WTC11 (cell line): ENCODE results near the gene CCDC178. TPM values are rescaled to one million over a fixed set of nuclear protein-coding genes. Genes with fewer than 3 reads are reported as not detected.

Experiments used
- ATAC-seq: fragments of 200-7000 bp; cut with Tn5 transposase; 2 replicates; pipeline ENCODE4 v1.10.0; 2021; ENCODE audit warnings: mild to moderate bottlenecking, moderate library complexity
- CTCF ChIA-PET: fragments of 300-600 bp; sonication (Branson Sonifier 250); formaldehyde crosslinking; loops from one replicate; lab custom pipeline; 2021; ENCODE audit warnings: antibody characterized with exemption; lab: Charles Lee
- POLR2A ChIA-PET: fragments of 350-600 bp; sonication (Branson Sonifier 250); formaldehyde crosslinking; loops from one replicate; lab custom pipeline; 2021; ENCODE audit warnings: antibody characterized with exemption; lab: Charles Lee
- DNase-seq: peaks from one replicate; pipeline ENCODE4 v3.0.0; 2021; ENCODE audit warnings: low spot score
- H3K27ac Mint-ChIP-seq: 2 replicates; pipeline ENCODE4 v1.8.0; 2021; ENCODE audit warnings: mixed read lengths
- H3K27me3 Mint-ChIP-seq: 2 replicates; pipeline ENCODE4 v1.8.0; 2021; ENCODE audit warnings: low read depth, mild to moderate bottlenecking, moderate library complexity, mixed read lengths
- H3K36me3 Mint-ChIP-seq: 2 replicates; pipeline ENCODE4 v1.8.0; 2021; ENCODE audit warnings: mixed read lengths
- H3K4me1 Mint-ChIP-seq: 2 replicates; pipeline ENCODE4 v1.8.0; 2022; ENCODE audit warnings: mixed read lengths
- H3K4me3 Mint-ChIP-seq: 2 replicates; pipeline ENCODE4 v1.8.0; 2021; ENCODE audit warnings: mild to moderate bottlenecking, moderate library complexity, mixed read lengths
- H3K9me3 Mint-ChIP-seq: 2 replicates; pipeline ENCODE4 v1.8.0; 2021; ENCODE audit warnings: mixed read lengths
- E2F4 ChIP-seq: sonication (generic); formaldehyde crosslinking; IDR thresholded peaks from 2 replicates; pipeline ENCODE4 v1.8.1; 2022; ENCODE audit warnings: low read depth, mild to moderate bottlenecking, moderate library complexity, missing genetic modification reagents, borderline replicate concordance
- E2F5 ChIP-seq: sonication (generic); formaldehyde crosslinking; IDR thresholded peaks from 2 replicates; pipeline ENCODE4 v1.8.1; 2022; ENCODE audit warnings: mild to moderate bottlenecking, moderate library complexity, missing genetic modification reagents
- ELF4 ChIP-seq: sonication (generic); formaldehyde crosslinking; IDR thresholded peaks from 2 replicates; pipeline ENCODE4 v1.8.1; 2022; ENCODE audit warnings: low read depth, mild to moderate bottlenecking, moderate library complexity, missing genetic modification reagents
- EMX1 ChIP-seq: fragments of 250-450 bp; sonication (Bioruptor Pico); IDR thresholded peaks from 2 replicates; pipeline ENCODE4 v1.8.0; 2021; ENCODE audit warnings: mild to moderate bottlenecking
- FOXJ3 ChIP-seq: sonication (generic); formaldehyde crosslinking; IDR thresholded peaks from 2 replicates; pipeline ENCODE4 v1.9.0; 2021; ENCODE audit warnings: missing genetic modification reagents, mild to moderate bottlenecking, borderline replicate concordance
- GABPB1 ChIP-seq: sonication (generic); formaldehyde crosslinking; IDR thresholded peaks from 2 replicates; pipeline ENCODE4 v1.8.1; 2023; ENCODE audit warnings: mild to moderate bottlenecking, missing genetic modification reagents
- MXD4 ChIP-seq: fragments of 250-450 bp; sonication (Bioruptor Pico); IDR thresholded peaks from 2 replicates; pipeline ENCODE4 v1.8.0; 2021; ENCODE audit warnings: mild to moderate bottlenecking, moderate library complexity, borderline replicate concordance
- NR2C2 ChIP-seq: sonication (generic); formaldehyde crosslinking; IDR thresholded peaks from 2 replicates; pipeline ENCODE4 v1.8.0; 2022; ENCODE audit warnings: mild to moderate bottlenecking, missing genetic modification reagents
- PRDM15 ChIP-seq: sonication (generic); formaldehyde crosslinking; IDR thresholded peaks from 2 replicates; pipeline ENCODE4 v1.8.0; 2022; ENCODE audit warnings: missing genetic modification reagents
- PREB ChIP-seq: sonication (generic); formaldehyde crosslinking; IDR thresholded peaks from 2 replicates; pipeline ENCODE4 v1.8.1; 2022; ENCODE audit warnings: mild to moderate bottlenecking, missing genetic modification reagents, moderate library complexity, borderline replicate concordance
- SMAD3 ChIP-seq: sonication (generic); formaldehyde crosslinking; IDR thresholded peaks from 2 replicates; pipeline ENCODE4 v1.8.0; 2022; ENCODE audit warnings: missing genetic modification reagents, mild to moderate bottlenecking, borderline replicate concordance
- SOX15 ChIP-seq: fragments of 250-450 bp; sonication (Bioruptor Pico); IDR thresholded peaks from 2 replicates; pipeline ENCODE4 v1.9.0; 2021; ENCODE audit warnings: mild to moderate bottlenecking
- ZBTB43 ChIP-seq: sonication (generic); formaldehyde crosslinking; IDR thresholded peaks from 2 replicates; pipeline ENCODE4 v1.8.1; 2023; ENCODE audit warnings: mild to moderate bottlenecking, missing genetic modification reagents
- ZNF281 ChIP-seq: sonication (generic); formaldehyde crosslinking; IDR thresholded peaks from 2 replicates; pipeline ENCODE4 v1.8.0; 2023; ENCODE audit warnings: mild to moderate bottlenecking, missing genetic modification reagents
- ZNF317 ChIP-seq: sonication (generic); formaldehyde crosslinking; IDR thresholded peaks from 2 replicates; pipeline ENCODE4 v1.8.1; 2023; ENCODE audit warnings: low read depth, mild to moderate bottlenecking, moderate library complexity, missing genetic modification reagents, borderline replicate concordance
- ZNF425 ChIP-seq: fragments of 250-450 bp; sonication (Bioruptor Pico); conservative IDR thresholded peaks from 2 replicates; pipeline ENCODE4 v1.9.0; 2021; ENCODE audit warnings: mild to moderate bottlenecking
- ZNF671 ChIP-seq: fragments of 250-450 bp; sonication (Bioruptor Pico); IDR thresholded peaks from 2 replicates; pipeline ENCODE4 v1.8.0; 2021; ENCODE audit warnings: mild to moderate bottlenecking
- ZSCAN18 ChIP-seq: fragments of 250-450 bp; sonication (Bioruptor Pico); IDR thresholded peaks from 2 replicates; pipeline ENCODE4 v2.1.2; 2022; ENCODE audit warnings: mild to moderate bottlenecking, moderate library complexity
- total RNA-seq: library from RNA; stranded (reverse); gene quantifications from 3 replicates; pipeline ENCODE4 v1.2.3, GENCODE V29; 2021

The CCDC178 gene
- total RNA-seq, 1 experiment from 2014 or later = 0.20 TPM

- TF ChIP-seq E2F4 (CRISPR knock-in tag) (no peak), ELF4 (CRISPR knock-in tag) (no peak), SMAD3 (no peak), FOXJ3 (CRISPR knock-in tag) (no peak), SOX15 (CRISPR knock-in tag) (no peak), ZNF425 (CRISPR knock-in tag) (no peak), E2F5 (CRISPR knock-in tag) (no peak)
These were observed 340.9 kb downstream of the CCDC178 start (continued) for GRCh38 chr18:33099626-33100025.

- H3K4me3 Mint-ChIP-seq = no peak overlapping the region
- TF ChIP-seq NR2C2 (CRISPR knock-in tag) (no peak), ZNF281 (CRISPR knock-in tag) (no peak), PRDM15 (CRISPR knock-in tag) (no peak), ZNF317 (CRISPR knock-in tag) (no peak), ZSCAN18 (CRISPR knock-in tag) (no peak), E2F4 (CRISPR knock-in tag) (no peak), ZNF671 (CRISPR knock-in tag) (no peak), PREB (CRISPR knock-in tag) (no peak), GABPB1 (CRISPR knock-in tag) (no peak), EMX1 (CRISPR knock-in tag) (no peak), ZBTB43 (CRISPR knock-in tag) (no peak), MXD4 (CRISPR knock-in tag) (no peak)
- TF ChIP-seq, all 79 proteins: peak for 0
- no peaks in the 10 kb centered on the region for H3K4me1 Mint-ChIP-seq
- ChIA-PET POLR2A (no interaction called here), CTCF (no interaction called here)
- DNase-seq (no peak), ATAC-seq (no peak)
- no peaks in the 10 kb centered on the region for H3K27me3 Mint-ChIP-seq
- H3K36me3 Mint-ChIP-seq = no peaks in the 10 kb centered on the region
- H3K9me3 Mint-ChIP-seq = no peaks in the 10 kb centered on the region
- no peak overlapping the region for H3K27ac Mint-ChIP-seq
These were observed 343.4 kb downstream of the CCDC178 start for GRCh38 chr18:33097126-33097525.
